Fibroblast of skin of back (primary cell): ENCODE measurements around the gene TAF4B.

Experiments used
- DNase-seq: peaks from one replicate; pipeline ENCODE4 v3.0.0-alpha.2; 2013

Gene TAF4B

GRCh38 chr18:26383454-26384270 lies 157.4 kb downstream of the TAF4B start:
- peak; percentile 59 for DNase-seq

- peak; percentile 78 for DNase-seq
Observed at GRCh38 chr18:26386002-26386401, 159.8 kb downstream of the TAF4B start.

GRCh38 chr18:26386441-26386840 lies 160.2 kb downstream of the TAF4B start:
- DNase-seq, result peak; percentile 74

- no peak for DNase-seq
Observed at GRCh38 chr18:26394047-26394654, 167.9 kb downstream of the TAF4B start.

GRCh38 chr18:26397019-26397418 lies 170.8 kb downstream of the TAF4B start:
- DNase-seq, result no peak

GRCh38 chr18:26403491-26403890 lies 177.2 kb downstream of the TAF4B start:
- no peak for DNase-seq

GRCh38 chr18:26405190-26405801 lies 179.1 kb downstream of the TAF4B start:
- DNase-seq, result peak; percentile 50

- no peak for DNase-seq
Observed at GRCh38 chr18:26406324-26406723, 180.1 kb downstream of the TAF4B start.

GRCh38 chr18:26406854-26407517 lies 180.7 kb downstream of the TAF4B start:
- DNase-seq, result no peak

GRCh38 chr18:26407736-26408601 lies 181.7 kb downstream of the TAF4B start:
- no peak for DNase-seq

- DNase-seq, result no peak
Observed at GRCh38 chr18:26409091-26409490, 182.8 kb downstream of the TAF4B start.

- DNase-seq, result peak; percentile 50
Observed at GRCh38 chr18:26414901-26415440, 188.7 kb downstream of the TAF4B start.

GRCh38 chr18:26415631-26416030 lies 189.4 kb downstream of the TAF4B start:
- DNase-seq, result no peak

GRCh38 chr18:26416652-26417150 lies 190.5 kb downstream of the TAF4B start:
- no peak for DNase-seq

- DNase-seq, result no peak
Observed at GRCh38 chr18:26417190-26417589, 190.9 kb downstream of the TAF4B start.

GRCh38 chr18:26418225-26418624 lies 192.0 kb downstream of the TAF4B start:
- DNase-seq, result no peak

GRCh38 chr18:26419746-26420145 lies 193.5 kb downstream of the TAF4B start:
- DNase-seq, result peak; percentile 26

- DNase-seq, result no peak
Observed at GRCh38 chr18:26421503-26421902, 195.3 kb downstream of the TAF4B start.

GRCh38 chr18:26421931-26422330 lies 195.7 kb downstream of the TAF4B start:
- no peak for DNase-seq

- DNase-seq, result no peak
Observed at GRCh38 chr18:26422472-26423162, 196.4 kb downstream of the TAF4B start.
